ENCODE measurements around the gene PSD2.

The PSD2 gene

DNA sequence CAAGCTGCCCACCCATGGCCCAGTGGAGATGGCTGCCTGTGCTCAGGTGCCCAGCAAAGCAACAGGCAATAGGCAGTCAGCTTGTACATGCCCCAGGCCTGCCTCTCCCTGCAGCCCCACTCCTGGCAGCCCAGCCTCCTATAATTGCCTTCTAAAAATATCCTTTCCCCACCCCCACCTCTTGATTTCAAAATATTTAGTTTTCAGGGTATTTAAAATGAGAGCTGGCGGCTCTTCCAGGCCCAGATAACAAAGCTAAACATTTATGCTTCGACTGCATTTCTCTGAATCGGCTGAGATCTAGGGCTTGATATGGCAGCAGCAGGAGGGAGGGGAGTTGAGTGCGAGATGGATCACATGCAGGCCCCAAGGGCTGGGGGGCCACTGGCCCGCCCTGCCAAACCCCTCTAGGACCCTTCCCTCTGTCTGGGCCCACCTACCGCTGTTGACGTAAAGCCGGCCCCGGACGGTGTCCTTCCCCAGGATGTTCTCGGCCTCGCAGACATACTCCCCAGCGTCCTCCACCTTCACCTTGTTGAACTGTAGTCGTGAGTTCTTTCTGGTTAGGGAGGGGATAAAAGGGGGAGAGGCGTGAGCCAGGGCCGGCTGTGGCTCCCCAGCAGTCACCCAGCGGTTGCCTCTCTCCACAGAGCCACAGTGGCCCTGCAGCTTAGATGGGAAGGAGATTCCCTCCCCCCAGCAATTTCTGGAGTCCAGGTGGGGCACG is 85.0 kb downstream of the PSD2 start:
- no peak for DNase-seq (ENCODE audit: low spot score)

DNA sequence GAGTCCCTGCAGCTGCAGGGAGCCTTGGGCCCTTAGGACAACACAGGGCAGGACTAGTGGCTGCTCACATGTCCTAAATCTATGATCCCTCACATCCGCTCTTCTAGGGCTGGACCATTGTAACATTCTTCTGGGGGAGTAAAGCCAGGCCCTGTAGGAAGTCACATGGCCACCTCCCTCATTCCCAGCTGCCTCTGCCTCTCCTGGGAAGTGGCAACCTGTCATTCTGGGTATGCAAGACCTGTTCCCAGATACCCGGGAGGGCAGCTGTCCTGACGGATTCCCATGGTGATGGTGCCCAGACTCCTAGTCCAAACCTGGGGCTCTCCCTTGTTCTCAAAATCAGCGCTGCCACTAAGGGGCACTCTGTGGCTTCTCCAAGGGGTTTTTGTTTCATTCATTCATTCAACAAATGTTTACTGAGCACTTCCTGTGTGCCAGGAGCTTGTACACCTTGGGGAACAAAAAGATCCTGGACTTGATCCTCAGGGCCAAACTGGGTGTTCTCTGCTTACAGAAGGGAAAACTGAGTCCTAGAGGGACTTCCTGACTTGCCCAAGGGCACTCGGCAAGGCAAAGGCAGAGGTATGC is 85.6 kb downstream of the PSD2 start:
- DNase-seq (ENCODE audit: low spot score) = no peak

DNA sequence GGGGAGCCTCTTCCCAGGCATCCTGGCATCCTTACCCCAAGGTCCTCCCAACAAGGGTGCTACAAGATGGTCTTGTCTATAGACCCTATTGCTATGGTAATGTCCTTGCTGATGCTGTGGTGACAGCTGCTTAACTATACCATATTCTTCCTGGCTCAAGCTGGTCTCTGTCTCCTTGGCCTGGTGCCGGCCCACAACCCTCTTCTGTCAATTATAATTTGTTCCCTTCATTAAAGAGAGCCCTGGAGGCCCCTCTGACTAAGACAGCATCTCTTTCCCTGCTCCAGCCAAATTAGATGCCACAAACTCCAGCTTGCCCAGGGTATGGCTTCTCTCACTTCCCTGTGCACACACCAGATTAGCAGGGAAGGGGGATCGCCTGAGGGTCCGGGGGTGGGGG is 86.7 kb downstream of the PSD2 start:
- DNase-seq (ENCODE audit: low spot score) = no peak

DNA sequence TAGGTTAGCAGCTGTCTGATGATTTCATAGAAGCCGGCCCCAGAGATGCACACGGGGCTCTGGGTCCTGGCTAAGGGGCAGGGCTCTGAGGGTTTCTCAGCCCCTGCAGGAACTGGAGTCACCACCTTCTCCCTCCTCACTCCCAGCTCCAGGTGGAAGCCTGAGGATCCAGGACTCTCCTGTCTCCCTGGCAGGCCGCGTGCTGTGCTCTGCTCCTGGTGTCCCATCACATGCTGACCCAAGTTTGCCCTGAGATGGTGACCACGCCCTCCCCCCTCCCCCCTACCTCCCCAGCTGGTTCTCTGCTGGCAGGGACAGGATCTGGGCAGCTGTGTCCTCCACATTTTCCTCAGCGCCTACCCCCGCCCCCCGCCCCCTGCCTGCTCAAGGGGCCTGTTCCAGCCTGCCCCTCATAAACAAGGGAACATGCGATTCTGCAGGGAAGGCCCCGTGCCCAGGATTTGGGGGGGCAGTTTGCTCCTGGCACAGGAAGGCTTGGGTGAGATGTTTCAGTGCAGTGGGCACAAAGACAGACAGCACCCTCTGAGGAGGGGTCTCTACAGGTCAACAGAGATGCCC is 87.4 kb downstream of the PSD2 start:
- no peak for DNase-seq (ENCODE audit: low spot score)

DNA sequence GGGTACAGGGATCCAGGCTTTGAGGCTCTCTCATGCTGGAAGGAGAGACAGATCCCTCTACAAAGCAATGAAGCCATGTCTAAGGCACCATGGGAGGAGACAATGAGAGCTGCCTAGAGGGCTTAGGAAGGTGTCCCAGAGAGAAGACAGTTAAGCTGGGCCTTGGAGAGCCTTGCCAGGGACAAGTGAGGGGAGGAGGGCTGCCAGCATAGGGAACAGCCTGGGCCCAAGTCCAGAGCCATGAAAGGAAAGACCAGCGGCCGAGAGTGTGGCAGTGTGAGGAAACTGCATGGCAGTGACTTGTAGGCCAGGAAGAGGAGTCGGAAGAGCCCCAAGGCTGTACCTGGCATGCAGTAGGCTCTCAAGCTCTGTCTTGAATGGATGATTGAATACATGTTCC is 88.5 kb downstream of the PSD2 start:
- no peak for DNase-seq (ENCODE audit: low spot score)

DNA sequence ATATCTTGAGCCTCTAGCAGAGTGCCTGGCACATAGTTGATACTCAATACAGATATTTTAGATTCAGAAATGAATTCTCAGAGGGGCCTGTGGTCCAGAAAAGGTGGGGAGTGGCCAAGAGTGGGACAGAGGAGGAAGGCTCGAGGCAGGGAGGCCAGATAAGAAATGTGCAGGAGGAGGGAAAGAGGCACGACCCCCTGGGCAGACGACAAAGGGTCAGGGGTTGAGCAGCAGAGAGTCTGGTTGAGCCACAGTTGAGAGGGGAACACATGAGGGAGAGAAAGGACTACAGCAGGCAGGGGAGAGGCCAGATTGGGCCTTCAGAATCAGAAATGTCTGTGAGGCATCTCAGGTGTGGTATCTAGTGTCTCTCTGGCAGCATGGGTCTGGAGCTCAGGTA is 89.1 kb downstream of the PSD2 start:
- DNase-seq (ENCODE audit: low spot score) = no peak

DNA sequence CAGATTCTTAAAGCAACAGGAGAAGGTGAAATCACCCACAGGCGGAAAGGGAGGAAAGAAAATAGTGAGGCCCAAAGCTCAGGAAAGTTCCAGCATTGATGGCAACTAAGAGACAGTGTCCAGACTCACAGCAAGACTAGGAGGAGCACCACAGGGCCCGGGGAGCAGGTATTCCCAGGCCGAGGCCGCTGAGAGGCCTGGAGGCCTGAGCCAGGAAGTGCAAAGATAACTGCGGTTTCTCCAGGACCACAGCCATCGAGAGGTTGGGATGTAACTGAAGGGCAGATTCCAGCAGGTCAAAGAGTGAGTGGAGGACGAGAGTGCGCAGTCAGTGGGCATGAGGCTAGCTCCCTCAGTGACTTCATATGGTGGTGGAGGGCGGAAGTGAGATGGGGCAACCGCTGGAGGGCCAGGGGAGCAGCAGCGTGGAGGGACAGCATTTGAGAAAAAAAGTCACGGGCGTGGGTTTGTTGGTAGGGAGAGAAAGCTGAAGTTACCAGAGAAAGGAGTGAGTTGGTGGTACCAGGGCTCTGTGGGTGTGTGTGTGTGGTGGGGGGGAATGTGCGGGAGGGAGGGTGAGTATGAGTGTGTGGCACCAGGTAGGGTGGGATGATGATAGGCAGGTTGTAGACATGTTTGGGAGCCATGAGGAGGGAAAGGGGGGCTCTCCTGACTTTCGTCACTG is 89.7 kb downstream of the PSD2 start:
- DNase-seq (ENCODE audit: low spot score) = no peak

DNA sequence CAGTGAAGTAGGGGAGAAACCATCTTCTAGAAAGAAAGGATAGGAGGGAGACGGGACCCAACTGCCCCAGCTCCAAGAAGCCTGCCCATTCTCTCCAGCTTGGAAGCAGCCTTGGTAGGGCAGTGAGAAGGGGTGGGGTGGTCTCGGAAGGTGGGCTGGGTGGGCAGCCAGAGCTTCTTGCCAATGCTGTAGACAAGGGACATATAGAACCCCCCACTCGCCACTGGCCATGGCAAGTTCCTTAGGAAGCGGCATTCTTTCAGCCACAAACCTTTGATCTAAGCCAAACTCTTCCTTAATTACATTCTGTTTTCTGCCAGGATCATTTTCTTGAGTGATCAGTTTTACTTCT is 90.2 kb downstream of the PSD2 start:
- DNase-seq (ENCODE audit: low spot score) = no peak

DNA sequence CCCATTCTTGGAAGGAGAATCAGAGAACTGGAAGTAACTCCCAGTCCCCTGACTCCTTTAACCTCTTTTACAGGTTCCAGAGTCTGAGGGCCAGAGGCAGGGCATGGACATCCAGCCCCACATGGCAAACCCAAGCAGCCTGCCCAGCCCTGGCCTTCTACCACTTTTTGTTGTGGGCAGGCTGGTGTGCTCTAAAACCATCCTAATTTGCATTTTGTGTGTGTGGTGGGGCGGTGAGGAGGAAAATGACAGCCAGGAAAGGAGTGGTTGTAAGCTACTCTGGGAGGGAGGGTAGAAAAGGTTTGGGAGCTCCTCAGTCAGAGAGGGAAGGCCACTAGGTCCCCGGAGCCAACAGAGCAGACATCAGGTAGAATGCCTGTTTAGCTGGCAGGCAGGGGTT is 90.6 kb downstream of the PSD2 start:
- DNase-seq (ENCODE audit: low spot score) = no peak

DNA sequence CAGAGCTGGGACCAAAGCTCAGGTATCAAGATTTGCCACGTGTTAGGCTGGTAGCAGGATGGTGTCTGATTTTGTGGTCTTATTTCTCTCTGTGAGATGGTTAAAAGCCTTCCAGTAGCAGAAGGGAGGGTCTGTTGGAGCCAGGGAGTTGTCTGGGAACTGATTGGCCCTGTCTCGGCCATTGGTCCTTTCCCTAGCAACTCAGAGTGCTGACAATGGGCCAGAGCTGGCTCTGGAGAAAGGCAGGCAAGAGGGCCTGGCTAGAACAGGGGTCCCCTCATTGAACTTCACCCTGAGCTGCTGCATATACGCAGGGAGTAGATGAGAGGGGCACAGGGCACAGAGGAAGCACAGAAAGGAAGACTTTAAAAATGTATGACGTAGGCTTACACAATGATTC is 92.8 kb downstream of the PSD2 start:
- DNase-seq (ENCODE audit: low spot score) = no peak

DNA sequence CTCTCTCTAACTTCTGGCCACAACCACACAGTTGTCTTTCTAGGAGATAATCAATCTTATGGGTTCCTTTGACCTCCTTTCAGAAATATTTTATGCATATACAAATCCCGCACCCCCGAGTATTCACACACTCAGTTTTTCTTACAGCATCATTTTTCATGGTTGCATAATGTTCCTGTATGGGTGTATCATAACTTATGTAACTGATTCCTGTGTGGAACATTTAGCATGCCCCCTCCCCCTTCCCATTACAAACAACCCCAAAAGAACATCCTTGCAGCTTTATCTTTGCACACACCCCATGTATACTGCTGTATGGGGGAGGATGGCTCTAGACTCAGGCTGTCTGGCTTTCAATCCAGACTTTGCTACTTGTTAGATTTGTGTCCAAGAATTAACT is 93.8 kb downstream of the PSD2 start:
- DNase-seq (ENCODE audit: low spot score) = no peak

DNA sequence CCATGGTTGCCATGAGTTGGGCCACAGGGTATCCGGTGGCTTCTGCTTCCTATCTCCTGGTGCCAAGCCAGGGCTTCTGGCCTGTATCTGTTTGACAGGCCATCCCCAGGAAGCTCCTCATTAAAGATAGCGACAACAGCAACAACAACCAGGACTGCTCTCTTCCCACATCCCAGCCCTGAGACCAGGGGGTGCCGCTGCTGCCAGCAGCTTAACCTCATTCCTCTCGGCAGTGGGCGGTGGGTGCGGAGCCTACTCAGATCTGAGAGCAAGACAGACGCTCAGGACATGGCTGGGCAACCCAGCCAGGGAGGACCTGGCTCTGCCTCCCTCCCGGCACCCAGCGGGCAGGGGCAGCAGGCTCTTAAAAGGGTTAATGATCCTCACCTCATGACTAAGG is 98.3 kb downstream of the PSD2 start:
- DNase-seq (ENCODE audit: low spot score) = no peak
